ENCODE results near the gene SUPT3H.

DNA sequence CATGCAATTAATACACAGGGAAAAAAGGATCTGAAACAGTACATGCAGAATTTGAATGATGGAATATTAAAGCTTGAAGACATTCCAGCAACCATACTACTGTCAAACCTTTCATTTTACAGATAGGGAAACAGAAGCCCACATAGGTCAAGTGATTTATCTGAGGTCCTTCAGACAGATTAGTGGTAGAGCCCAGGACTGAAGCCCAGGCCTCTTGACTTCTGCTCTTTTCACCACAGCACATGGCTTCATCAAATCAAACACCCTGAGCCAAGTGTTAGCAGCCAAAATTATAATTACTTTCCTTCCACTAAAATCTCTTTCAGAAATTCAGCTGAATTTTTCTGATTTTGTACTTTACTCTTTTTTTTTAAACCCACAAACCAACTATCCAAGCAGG, 485.2 kb downstream of the SUPT3H start:
- TF ChIP-seq, protein P1, sequence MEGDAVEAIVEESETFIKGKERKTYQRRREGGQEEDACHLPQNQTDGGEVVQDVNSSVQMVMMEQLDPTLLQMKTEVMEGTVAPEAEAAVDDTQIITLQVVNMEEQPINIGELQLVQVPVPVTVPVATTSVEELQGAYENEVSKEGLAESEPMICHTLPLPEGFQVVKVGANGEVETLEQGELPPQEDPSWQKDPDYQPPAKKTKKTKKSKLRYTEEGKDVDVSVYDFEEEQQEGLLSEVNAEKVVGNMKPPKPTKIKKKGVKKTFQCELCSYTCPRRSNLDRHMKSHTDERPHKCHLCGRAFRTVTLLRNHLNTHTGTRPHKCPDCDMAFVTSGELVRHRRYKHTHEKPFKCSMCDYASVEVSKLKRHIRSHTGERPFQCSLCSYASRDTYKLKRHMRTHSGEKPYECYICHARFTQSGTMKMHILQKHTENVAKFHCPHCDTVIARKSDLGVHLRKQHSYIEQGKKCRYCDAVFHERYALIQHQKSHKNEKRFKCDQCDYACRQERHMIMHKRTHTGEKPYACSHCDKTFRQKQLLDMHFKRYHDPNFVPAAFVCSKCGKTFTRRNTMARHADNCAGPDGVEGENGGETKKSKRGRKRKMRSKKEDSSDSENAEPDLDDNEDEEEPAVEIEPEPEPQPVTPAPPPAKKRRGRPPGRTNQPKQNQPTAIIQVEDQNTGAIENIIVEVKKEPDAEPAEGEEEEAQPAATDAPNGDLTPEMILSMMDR (conservative IDR thresholded peaks at IDR 0.05; ENCODE audit: low read depth, low read length), result no peak
- no peak for TF ChIP-seq EZH2phosphoT487 (IDR thresholded peaks at IDR 0.05; ENCODE audit: borderline replicate concordance, low read length)
- no peak for TF ChIP-seq EZH2 (IDR thresholded peaks at IDR 0.05; ENCODE audit: low read length, unreplicated experiment)

Data from PC-3 (cell line).